Brain microvascular endothelial cell (primary cell): ENCODE results near the gene PLEKHA6.

Source experiments
- DNase-seq: peaks from one replicate; pipeline ENCODE4 v3.0.0-alpha.2; 2020
- H3K27ac ChIP-seq: fragments of 250-450 bp; sonication (Bioruptor Pico); 2 replicates; pipeline ENCODE4 v1.5.1; 2020; ENCODE audit warnings: mild to moderate bottlenecking, moderate library complexity
- H3K27me3 ChIP-seq: fragments of 250-450 bp; sonication (Bioruptor Pico); replicated peaks from 2 replicates; pipeline ENCODE4 v1.5.1; 2020; ENCODE audit warnings: mild to moderate bottlenecking
- H3K36me3 ChIP-seq: fragments of 250-450 bp; sonication (Bioruptor Pico); replicated peaks from 2 replicates; pipeline ENCODE4 v1.5.1; 2020; ENCODE audit warnings: mild to moderate bottlenecking
- H3K4me3 ChIP-seq: 2 replicates; pipeline ENCODE4 v1.5.1; 2011; ENCODE audit warnings: low read depth, mild to moderate bottlenecking, control low read depth, low read length, moderate library complexity
- in situ Hi-C: cut with HindIII; loops from 2 replicates; pipeline ENCODE4 v1.10.0; 2017; ENCODE audit warnings: low sequenced_read_pairs, low pct_ligation_motif_present
- TF ChIP-seq, protein P1 (sequence below): IDR thresholded peaks from 2 replicates; pipeline ENCODE4 v1.5.1; 2011; ENCODE audit warnings: low read depth, mild to moderate bottlenecking, moderate library complexity, low read length, control low read depth, inconsistent platforms; ENCODE audit errors: missing control alignments

Gene PLEKHA6

DNA sequence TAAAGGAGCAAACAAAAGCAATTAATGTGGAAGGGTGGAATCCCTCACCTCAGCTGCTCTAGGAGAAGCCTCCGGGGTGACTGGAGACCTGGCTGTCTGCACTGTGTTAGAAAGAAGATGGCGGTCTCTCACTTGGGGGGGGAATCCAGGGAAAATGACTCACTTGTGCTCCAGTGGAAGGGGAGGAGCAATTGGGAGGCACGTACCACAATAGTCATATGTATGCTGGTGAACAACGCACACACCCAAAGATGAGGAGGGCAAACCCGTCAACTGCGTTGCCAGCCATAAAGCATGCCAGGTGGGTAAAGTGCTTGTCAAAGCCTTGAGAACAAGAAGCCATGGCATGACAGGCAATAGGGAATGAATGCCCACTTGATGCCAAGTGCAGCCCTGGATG, 22.1 kb downstream of the PLEKHA6 start:
- Histone ChIP-seq H3K27me3 (peaks cover 20% of the 10 kb centered on the region), H3K36me3 (no peaks in the 10 kb centered on the region), H3K27ac (no peak overlapping the region), H3K4me3 (no peak overlapping the region)
- DNase-seq = no peak
- in situ Hi-C loops = no loop called here
- TF ChIP-seq, protein P1, sequence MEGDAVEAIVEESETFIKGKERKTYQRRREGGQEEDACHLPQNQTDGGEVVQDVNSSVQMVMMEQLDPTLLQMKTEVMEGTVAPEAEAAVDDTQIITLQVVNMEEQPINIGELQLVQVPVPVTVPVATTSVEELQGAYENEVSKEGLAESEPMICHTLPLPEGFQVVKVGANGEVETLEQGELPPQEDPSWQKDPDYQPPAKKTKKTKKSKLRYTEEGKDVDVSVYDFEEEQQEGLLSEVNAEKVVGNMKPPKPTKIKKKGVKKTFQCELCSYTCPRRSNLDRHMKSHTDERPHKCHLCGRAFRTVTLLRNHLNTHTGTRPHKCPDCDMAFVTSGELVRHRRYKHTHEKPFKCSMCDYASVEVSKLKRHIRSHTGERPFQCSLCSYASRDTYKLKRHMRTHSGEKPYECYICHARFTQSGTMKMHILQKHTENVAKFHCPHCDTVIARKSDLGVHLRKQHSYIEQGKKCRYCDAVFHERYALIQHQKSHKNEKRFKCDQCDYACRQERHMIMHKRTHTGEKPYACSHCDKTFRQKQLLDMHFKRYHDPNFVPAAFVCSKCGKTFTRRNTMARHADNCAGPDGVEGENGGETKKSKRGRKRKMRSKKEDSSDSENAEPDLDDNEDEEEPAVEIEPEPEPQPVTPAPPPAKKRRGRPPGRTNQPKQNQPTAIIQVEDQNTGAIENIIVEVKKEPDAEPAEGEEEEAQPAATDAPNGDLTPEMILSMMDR = no peak

DNA sequence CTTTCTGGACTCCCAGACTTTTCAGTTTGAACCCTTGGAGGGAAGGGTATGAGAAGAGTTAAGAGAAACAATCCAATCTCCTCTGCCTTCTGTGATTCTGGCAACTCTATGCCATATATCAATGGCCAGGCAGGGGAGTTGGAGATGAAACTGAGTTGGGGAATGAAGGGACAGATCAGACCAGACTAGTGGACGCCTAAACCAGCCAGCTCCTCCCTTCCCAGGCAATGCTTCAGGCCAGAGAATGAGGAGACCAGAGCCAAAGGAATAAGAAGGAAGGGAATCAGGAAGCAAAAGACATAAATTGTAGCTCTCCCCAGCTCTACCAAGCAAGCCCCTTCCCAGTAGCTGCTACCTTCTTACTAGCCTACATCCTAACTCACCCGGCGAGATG, 22.7 kb downstream of the PLEKHA6 start:
- Histone ChIP-seq H3K4me3 (no peak overlapping the region), H3K36me3 (no peaks in the 10 kb centered on the region), H3K27ac (no peak overlapping the region), H3K27me3 (peaks cover 20% of the 10 kb centered on the region)
- TF ChIP-seq, protein P1 = no peak
- no peak for DNase-seq
- in situ Hi-C loops = no loop called here

DNA sequence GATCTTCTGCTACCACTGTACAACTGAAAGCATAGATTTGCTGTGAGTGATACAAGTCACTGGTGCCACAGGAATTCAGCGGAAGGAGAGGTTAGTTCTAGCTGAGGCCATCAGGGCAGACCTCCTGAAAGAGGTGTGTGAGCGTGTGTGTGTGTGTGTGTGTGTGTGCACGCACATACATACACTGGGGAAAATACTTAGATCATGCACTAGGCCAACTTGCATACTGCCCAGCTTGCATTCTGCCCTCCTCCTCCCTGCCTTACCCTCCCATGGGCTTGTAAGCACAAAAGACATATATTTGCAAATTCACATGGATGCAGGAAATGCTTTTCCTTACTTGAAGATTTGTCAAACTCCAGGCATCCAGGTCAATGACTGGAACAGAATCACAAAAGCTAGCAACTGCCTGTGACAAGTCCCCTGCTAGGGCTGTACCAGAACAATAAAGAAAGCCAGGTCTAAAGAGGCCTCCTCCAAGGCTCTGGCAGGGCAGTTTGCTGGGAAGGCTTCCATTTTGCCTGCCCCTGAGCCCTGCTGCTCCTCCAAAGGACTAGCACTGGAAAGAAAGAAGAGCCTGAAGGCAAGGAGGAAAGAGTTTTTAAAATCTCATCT, 23.2 kb downstream of the PLEKHA6 start:
- peaks cover 20% of the 10 kb centered on the region for H3K27me3 ChIP-seq
- TF ChIP-seq, protein P1 = no peak
- no peak overlapping the region for H3K27ac ChIP-seq
- no peak overlapping the region for H3K4me3 ChIP-seq
- no peaks in the 10 kb centered on the region for H3K36me3 ChIP-seq
- DNase-seq = no peak
- in situ Hi-C loops = no loop called here

DNA sequence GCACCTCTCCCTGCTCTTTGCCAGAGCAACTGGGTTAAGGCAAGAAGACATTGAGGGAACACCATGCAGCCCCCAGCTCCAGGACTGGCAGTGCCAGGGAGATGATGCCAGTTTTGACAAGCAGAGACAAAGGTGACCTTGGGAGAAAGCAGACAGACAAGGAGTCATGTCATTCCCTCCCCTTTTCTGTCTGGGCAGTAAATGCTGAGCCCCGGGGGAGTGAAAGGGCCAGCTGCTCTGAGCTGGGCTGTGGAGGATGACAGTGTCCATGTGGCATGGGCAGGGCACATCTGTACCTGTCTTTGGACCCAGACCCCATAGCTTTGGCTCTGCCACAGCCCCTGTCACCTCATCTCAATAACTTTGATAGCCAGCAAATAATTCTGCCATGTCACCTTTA, 24.2 kb downstream of the PLEKHA6 start:
- TF ChIP-seq, protein P1 = no peak
- no peak overlapping the region for H3K27ac ChIP-seq
- H3K4me3 ChIP-seq = no peak overlapping the region
- in situ Hi-C loops = no loop called here
- no peaks in the 10 kb centered on the region for H3K36me3 ChIP-seq
- DNase-seq = no peak
- peaks cover 18% of the 10 kb centered on the region for H3K27me3 ChIP-seq

DNA sequence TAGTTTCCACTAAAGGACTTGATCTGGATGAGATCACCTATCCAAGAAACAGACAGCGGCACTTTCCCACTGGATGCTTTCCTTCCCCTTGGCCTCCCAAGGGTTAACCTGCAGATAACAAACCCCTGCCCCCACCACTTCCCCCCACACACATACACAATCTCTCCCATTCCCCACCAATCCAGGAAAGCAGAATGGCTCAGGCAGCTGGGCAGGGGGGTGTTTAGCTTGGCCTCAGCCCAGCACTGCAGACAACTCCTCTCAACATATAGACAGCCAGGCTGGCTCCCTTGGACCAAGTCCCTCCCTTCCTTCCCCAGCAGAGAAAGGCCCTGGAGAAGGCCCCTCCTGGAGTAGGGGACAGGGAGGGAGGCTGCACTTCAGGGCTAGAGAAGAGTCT, 24.6 kb downstream of the PLEKHA6 start:
- Histone ChIP-seq H3K27me3 (peaks cover 18% of the 10 kb centered on the region), H3K4me3 (no peak overlapping the region), H3K36me3 (no peaks in the 10 kb centered on the region), H3K27ac (no peak overlapping the region)
- in situ Hi-C loops = no loop called here
- TF ChIP-seq, protein P1 = no peak
- DNase-seq = no peak

DNA sequence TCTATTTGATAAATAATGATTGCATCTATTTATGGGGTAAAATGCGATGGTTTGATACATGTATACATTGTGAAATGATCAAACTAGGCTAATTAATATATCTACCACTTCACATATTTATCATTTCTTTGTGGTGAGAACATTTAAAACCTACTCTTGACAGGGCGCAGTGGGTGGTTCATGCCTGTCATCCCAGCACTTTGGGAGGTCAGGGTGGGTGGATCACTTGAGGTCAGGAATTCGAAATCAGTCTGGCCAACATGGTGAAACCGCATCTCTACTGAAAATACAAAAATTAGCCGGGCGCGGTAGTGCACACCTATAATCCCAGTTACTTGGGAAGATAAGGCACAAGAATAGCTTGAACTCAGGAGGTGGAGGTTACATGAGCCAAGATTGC, 25.3 kb downstream of the PLEKHA6 start:
- no peak for DNase-seq
- H3K4me3 ChIP-seq = no peak overlapping the region
- H3K27ac ChIP-seq = no peak overlapping the region
- TF ChIP-seq, protein P1 = no peak
- in situ Hi-C loops = no loop called here
- no peaks in the 10 kb centered on the region for H3K36me3 ChIP-seq
- H3K27me3 ChIP-seq = peaks cover 16% of the 10 kb centered on the region
